Stimulated activated CD4-positive, alpha-beta T cell treated with anti-CD3 and anti-CD28 coated beads, Interleukin-2, amount 100 ng/mL, for 24 hours (primary cell): ENCODE measurements around the gene C19orf38.

Source experiments
- DNase-seq, 2 donors: peaks; one replicate each; pipeline ENCODE4 v3.0.0-alpha.2; 2020

Gene C19orf38

DNA sequence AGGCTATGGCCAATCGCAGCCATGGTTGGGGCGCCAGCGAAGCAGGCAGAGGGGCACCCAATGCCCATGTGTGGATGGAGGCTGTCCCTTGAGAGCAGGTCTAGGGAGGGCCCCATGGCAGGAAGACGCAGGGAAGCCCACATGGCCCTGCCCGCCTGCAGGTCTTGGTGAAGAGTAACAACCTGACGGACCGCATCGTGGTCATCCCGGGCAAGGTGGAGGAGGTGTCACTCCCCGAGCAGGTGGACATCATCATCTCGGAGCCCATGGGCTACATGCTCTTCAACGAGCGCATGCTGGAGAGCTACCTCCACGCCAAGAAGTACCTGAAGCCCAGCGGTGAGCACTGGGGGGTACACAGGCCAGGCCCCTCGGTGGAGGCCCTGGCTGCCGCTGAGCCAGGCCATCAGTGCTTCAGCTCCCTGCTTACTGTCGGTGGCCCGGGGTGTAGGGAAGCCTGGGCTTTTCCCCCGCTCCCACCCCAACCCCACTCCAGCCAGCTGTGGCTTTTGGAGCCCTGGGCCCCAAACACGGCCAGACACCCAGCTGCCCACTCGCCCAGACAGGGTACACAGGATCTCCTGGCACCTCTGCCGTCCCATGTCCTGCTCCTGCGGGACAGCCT is 65.6 kb downstream of the C19orf38 start:
- no peak for DNase-seq

DNA sequence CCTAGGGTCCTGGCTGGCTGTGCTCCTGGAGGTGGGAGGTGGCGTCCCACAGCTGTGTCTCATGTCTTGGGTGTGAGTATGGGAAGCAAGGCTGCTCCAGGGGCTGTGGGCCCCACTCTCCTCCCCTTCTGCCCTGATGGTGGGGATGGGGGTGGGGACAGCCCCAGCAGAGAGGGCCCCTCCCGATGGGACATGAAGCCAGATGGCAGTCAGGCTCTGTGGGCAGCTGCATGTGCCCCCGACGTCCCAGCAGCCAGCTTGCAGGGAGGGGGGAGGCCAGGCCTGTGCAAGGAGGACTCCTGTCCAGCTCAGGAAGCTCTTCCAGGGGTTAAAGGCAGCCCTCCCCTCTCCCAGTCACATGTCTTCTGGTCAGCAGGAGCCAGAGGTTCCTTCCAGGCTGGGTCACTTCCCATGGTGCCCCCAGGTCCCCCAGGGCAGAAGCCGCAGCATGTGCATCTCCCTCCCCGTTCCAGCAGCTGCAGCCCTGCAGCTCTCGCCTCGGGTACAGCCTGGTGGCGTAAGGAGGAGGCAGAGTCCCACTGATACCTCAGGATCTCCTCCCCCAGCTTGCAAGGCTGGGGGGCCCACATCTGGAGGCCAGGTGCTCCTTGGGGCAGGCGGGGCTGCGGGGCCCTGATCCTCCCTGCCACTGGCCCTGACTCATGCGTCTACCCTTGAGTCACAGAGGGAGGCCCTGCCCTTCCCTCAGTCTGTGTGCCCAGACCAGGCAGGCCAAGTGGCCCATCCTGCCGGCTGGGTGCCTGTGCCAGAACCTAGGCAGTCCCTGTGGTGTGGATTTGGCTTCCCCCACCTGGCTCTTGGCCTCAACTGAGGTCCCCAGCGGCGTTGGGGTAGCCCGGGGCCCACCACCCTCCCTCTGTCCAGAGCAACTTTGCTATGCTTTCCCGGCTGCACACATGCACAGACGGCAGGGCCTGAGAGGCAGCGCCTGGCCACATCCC is 67.2 kb downstream of the C19orf38 start:
- DNase-seq: no peak

DNA sequence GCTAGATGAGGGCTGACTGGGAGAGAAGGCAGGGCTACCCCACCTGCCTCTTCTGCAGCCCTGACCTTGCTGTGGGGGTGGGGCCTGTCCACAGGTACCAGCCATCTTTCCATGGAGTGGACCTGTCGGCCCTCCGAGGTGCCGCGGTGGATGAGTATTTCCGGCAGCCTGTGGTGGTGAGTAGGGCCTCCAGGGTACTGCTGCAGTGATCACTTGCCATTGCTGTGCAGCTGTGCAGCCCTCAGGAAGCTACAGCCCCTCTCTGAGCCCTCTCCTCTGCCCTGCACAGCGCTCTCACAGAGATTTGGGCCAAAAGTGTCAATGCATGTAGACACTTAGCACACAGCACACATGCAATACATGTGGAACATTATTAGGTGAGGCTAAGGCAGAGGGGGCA is 68.4 kb downstream of the C19orf38 start:
- DNase-seq: no peak

- DNase-seq: no peak
Observed at GRCh38 chr19:10918359-10918758, 70.1 kb downstream of the C19orf38 start.
